Globus pallidus (tissue), 1 donor: Measurements from ENCODE around the gene PSMC3IP.
A peak's percentile ranks its signal among the peaks of the same experiment; 100 is the strongest.
"Not testable (repeated sequence)": the region's sequence is repeated elsewhere in the genome, so short reads cannot be mapped to it uniquely, and the experiment has no call there.

ENCODE experiments used
- DNase-seq: peaks from one replicate; pipeline ENCODE4 v3.0.0-alpha.2; 2015; ENCODE audit warnings: low spot score

PSMC3IP gene

GRCh38 chr17:42577532-42578281 is at the start of gene PSMC3IP:
PSMC3IP (minus strand) TSS chr17:42577729; CDS start chr17:42577686, 43 bp downstream.
- DNase-seq: peak; percentile 94

- no peak for DNase-seq
These were observed 46.4 kb upstream of the PSMC3IP start for GRCh38 chr17:42623732-42624596.

- DNase-seq: no peak
These were observed 45.7 kb upstream of the PSMC3IP start for GRCh38 chr17:42623271-42623670.

- DNase-seq: not testable (repeated sequence)
These were observed 44.5 kb upstream of the PSMC3IP start for GRCh38 chr17:42621987-42622386.

GRCh38 chr17:42618442-42619150 is 41.1 kb upstream of the PSMC3IP start:
- no peak for DNase-seq

- DNase-seq: no peak
These were observed 40.5 kb upstream of the PSMC3IP start for GRCh38 chr17:42617956-42618431.

- no peak for DNase-seq
These were observed 36.3 kb upstream of the PSMC3IP start for GRCh38 chr17:42613699-42614295.

- no peak for DNase-seq
These were observed 34.5 kb upstream of the PSMC3IP start for GRCh38 chr17:42612013-42612412.

GRCh38 chr17:42609814-42610801 is 32.6 kb upstream of the PSMC3IP start:
- DNase-seq: not testable (repeated sequence)

- peak; percentile 99 for DNase-seq
These were observed 31.8 kb upstream of the PSMC3IP start, which contains the start of the genes RETREG3 and TUBG1 for GRCh38 chr17:42609182-42609813. RETREG3 (minus strand) TSS chr17:42609374; CDS start chr17:42609324, 50 bp downstream. TUBG1 (plus strand) TSS chr17:42609683; CDS start chr17:42609738, 55 bp downstream.

- no peak for DNase-seq
These were observed 31.0 kb upstream of the PSMC3IP start for GRCh38 chr17:42608305-42609181.

GRCh38 chr17:42607769-42608168 is 30.2 kb upstream of the PSMC3IP start:
- DNase-seq: no peak

GRCh38 chr17:42603318-42603717 is 25.8 kb upstream of the PSMC3IP start:
- DNase-seq: no peak

GRCh38 chr17:42598905-42599304 is 21.4 kb upstream of the PSMC3IP start:
- no peak for DNase-seq

- no peak for DNase-seq
These were observed 18.9 kb upstream of the PSMC3IP start for GRCh38 chr17:42596386-42596785.

- DNase-seq: no peak
These were observed 13.9 kb upstream of the PSMC3IP start for GRCh38 chr17:42591411-42591810.

- DNase-seq: no peak
These were observed 13.4 kb upstream of the PSMC3IP start for GRCh38 chr17:42590886-42591285.

- no peak for DNase-seq
These were observed 9.1 kb upstream of the PSMC3IP start for GRCh38 chr17:42586514-42587230.
